CD4-positive, CD25-positive, alpha-beta regulatory T cell (primary cell): Measurements from ENCODE around the gene PPP2R3A. TPM values are rescaled to one million over a fixed set of nuclear protein-coding genes. Genes with fewer than 3 reads are reported as not detected.
A peak's percentile ranks its signal among the peaks of the same experiment; 100 is the strongest.
"Not testable (repeated sequence)": the region's sequence is repeated elsewhere in the genome, so short reads cannot be mapped to it uniquely, and the experiment has no call there.

Experiments used
- ATAC-seq, 2 donors: fragments of 150-1000 bp; cut with Tn5 transposase; one replicate each; pipeline ENCODE4 v1.10.0; 2021; ENCODE audit warnings: low read depth in 2 of 2, moderate number of reproducible peaks in 2 of 2, moderate library complexity in 1 of 2
- DNase-seq, 3 donors: peaks; one replicate each; pipeline versions ENCODE4 v3.0.0 to v3.0.0-alpha.2; 2012 to 2022; ENCODE audit warnings: mixed read lengths in 1 of 3
- H3K27ac ChIP-seq: one replicate; pipeline ENCODE4 v1.7.0; 2013; ENCODE audit warnings: mild to moderate bottlenecking, low read length; ENCODE audit not compliant: insufficient read depth, poor library complexity, severe bottlenecking
- H3K27me3 ChIP-seq: one replicate; pipeline ENCODE4 v1.7.0; 2013; ENCODE audit warnings: low read length; ENCODE audit not compliant: control insufficient read depth, insufficient read depth
- H3K36me3 ChIP-seq: one replicate; pipeline ENCODE4 v1.7.0; 2013; ENCODE audit warnings: mild to moderate bottlenecking, low read length, moderate library complexity; ENCODE audit not compliant: control insufficient read depth, insufficient read depth
- H3K4me1 ChIP-seq: 2 replicates; pipeline ENCODE4 v1.7.0; 2013; ENCODE audit warnings: mild to moderate bottlenecking, low read length; ENCODE audit not compliant: insufficient read depth, control insufficient read depth, poor library complexity, severe bottlenecking
- H3K4me3 ChIP-seq: one replicate; pipeline ENCODE4 v1.7.0; 2013; ENCODE audit warnings: low read depth, mild to moderate bottlenecking, low read length, moderate library complexity
- H3K9me3 ChIP-seq, 2 experiments: 1 replicate in 1 of 2; 2 replicates in 1 of 2; pipeline ENCODE4 v1.7.0; 2013; ENCODE audit warnings: low read length in 2 of 2, mild to moderate bottlenecking in 1 of 2, moderate library complexity in 1 of 2; ENCODE audit not compliant: control insufficient read depth in 2 of 2
- H3K27ac Mint-ChIP-seq, 3 donors: one replicate each; pipeline ENCODE4 v1.8.0; 2020 to 2022; ENCODE audit warnings: mild to moderate bottlenecking in 3 of 3, mixed read lengths in 3 of 3, moderate library complexity in 2 of 3
- H3K27me3 Mint-ChIP-seq: one replicate; pipeline ENCODE4 v1.8.0; 2022; ENCODE audit warnings: mild to moderate bottlenecking, mixed read lengths
- H3K36me3 Mint-ChIP-seq: one replicate; pipeline ENCODE4 v1.8.0; 2020; ENCODE audit warnings: mixed read lengths
- H3K4me1 Mint-ChIP-seq, 4 donors: one replicate each; pipeline ENCODE4 v1.8.0; 2020 to 2022; ENCODE audit warnings: mixed read lengths in 4 of 4, mild to moderate bottlenecking in 1 of 4
- H3K4me3 Mint-ChIP-seq, 4 donors: one replicate each; pipeline ENCODE4 v1.8.0; 2020 to 2022; ENCODE audit warnings: mild to moderate bottlenecking in 4 of 4, mixed read lengths in 4 of 4, moderate library complexity in 3 of 4
- H3K9me3 Mint-ChIP-seq, 7 donors: one replicate each; pipeline ENCODE4 v1.8.0; 2020 to 2022; ENCODE audit warnings: mixed read lengths in 7 of 7, mild to moderate bottlenecking in 3 of 7, moderate library complexity in 2 of 7
- polyA plus RNA-seq, 4 donors: library from polyadenylated mRNA; unstranded; fragments of 300-500 nt; fragmentation: Illumina TruSeq; gene quantifications; one replicate each; pipeline ENCODE4 v1.2.3, GENCODE V29; 2021
- total RNA-seq: library from RNA; stranded (reverse); gene quantifications from one replicate; pipeline ENCODE4 v1.2.3, GENCODE V29; 2022

PPP2R3A gene
- total and polyA plus RNA-seq, 5 donors from 2014 or later: 0.03 to 0.27 (median 0.14) TPM

DNA sequence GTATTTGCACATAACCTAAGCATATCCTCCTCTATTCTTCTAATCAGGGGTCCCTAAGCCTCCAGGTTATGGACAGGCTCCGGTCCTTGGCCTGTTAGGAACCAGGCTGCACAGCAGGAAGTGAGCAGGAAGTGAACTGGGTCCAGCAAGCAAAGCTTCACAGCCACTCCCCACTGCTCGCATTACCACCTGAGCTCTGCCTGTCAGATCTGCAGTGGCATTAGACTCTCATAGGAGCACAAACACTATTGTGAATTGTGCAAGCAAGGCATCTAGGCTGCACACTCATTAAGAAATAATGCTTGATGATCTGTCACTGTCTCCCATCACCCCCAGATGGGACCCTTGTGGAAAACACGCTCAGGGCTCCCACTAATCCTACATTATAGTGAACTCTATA, 220.8 kb downstream of the PPP2R3A start:
- Mint-ChIP-seq H3K9me3 (peaks cover 0 to 1% (median 0%) of the 10 kb centered on the region in 7 donors), H3K27ac (peak overlapping the region in 2 of 3 donors; percentile 31 to 79), H3K4me1 (peaks cover 37 to 96% (median 70%) of the 10 kb centered on the region in 4 donors), H3K27me3 (no peaks in the 10 kb centered on the region), H3K4me3 (peak overlapping the region; percentile 74 to 100 (median 84)), H3K36me3 (peaks cover 12% of the 10 kb centered on the region)
- H3K4me1 ChIP-seq: peaks cover 92% of the 10 kb centered on the region
- peak overlapping the region; percentile 55 for H3K27ac ChIP-seq
- H3K9me3 ChIP-seq: no peaks in the 10 kb centered on the region
- H3K27me3 ChIP-seq: no peaks in the 10 kb centered on the region
- peak overlapping the region; percentile 67 for H3K4me3 ChIP-seq
- ATAC-seq: peak; percentile 70
- no peaks in the 10 kb centered on the region for H3K36me3 ChIP-seq
- peak in 1 of 3 donors; percentile 67 for DNase-seq

DNA sequence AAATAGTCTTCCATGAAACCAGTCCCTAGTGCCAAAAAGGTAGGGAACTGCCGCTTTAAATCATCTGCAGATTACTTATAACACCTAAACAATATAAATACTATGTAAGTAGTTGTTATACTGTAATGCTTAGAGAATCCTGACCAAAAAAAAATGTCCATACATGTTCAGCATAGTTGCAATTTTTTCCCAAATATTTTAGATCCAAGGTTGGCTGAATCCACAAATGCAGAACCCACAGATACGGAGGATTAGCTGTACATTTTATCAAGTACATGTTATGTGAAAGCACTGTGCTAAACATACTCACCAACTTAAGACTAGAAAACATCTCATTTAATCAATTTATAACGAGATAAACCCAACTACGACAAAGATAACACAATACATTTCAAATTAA, 221.3 kb downstream of the PPP2R3A start:
- peak overlapping the region; percentile 55 for H3K27ac ChIP-seq
- H3K27ac Mint-ChIP-seq: no peak overlapping the region
- peaks cover 0 to 1% (median 0%) of the 10 kb centered on the region in 7 donors for H3K9me3 Mint-ChIP-seq
- H3K36me3 Mint-ChIP-seq: peaks cover 16% of the 10 kb centered on the region
- no peaks in the 10 kb centered on the region for H3K27me3 ChIP-seq
- no peak for ATAC-seq
- H3K9me3 ChIP-seq: no peaks in the 10 kb centered on the region
- peaks cover 36 to 98% (median 73%) of the 10 kb centered on the region in 4 donors for H3K4me1 Mint-ChIP-seq
- H3K36me3 ChIP-seq: no peaks in the 10 kb centered on the region
- H3K27me3 Mint-ChIP-seq: no peaks in the 10 kb centered on the region
- peaks cover 93% of the 10 kb centered on the region for H3K4me1 ChIP-seq
- peak overlapping the region; percentile 67 for H3K4me3 ChIP-seq
- peak overlapping the region; percentile 23 to 100 (median 60) for H3K4me3 Mint-ChIP-seq
- no peak for DNase-seq

DNA sequence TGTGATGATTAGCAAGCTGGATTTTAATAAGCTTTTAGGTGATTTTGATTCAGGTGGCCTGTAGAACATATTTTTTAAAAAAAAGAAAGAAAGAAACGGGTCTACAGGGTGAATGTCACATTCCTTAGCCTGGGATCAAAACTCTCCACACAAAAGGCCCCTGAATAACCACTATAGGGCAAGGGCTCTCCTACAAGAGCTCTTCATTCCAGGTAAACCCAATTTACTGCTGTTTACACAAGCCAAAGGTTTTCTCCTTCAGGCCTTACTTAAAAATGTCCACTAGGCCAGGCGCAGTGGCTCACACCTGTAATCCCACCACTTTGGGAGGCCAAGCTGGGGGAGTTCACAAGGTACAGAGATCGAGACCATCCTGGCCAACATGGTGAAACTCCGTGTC, 222.3 kb downstream of the PPP2R3A start:
- no peak overlapping the region for H3K27ac ChIP-seq
- Mint-ChIP-seq H3K4me1 (peaks cover 26 to 97% (median 70%) of the 10 kb centered on the region in 4 donors), H3K27ac (peak overlapping the region in 2 of 3 donors; percentile 31 to 83), H3K36me3 (peaks cover 20% of the 10 kb centered on the region), H3K9me3 (peaks cover 0 to 1% (median 0%) of the 10 kb centered on the region in 7 donors), H3K27me3 (no peaks in the 10 kb centered on the region), H3K4me3 (peak overlapping the region; percentile 82 to 100 (median 90))
- H3K4me1 ChIP-seq: peaks cover 91% of the 10 kb centered on the region
- no peaks in the 10 kb centered on the region for H3K36me3 ChIP-seq
- H3K27me3 ChIP-seq: no peaks in the 10 kb centered on the region
- ATAC-seq (no peak), DNase-seq (no peak)
- H3K9me3 ChIP-seq: no peaks in the 10 kb centered on the region
- peak overlapping the region; percentile 67 for H3K4me3 ChIP-seq

DNA sequence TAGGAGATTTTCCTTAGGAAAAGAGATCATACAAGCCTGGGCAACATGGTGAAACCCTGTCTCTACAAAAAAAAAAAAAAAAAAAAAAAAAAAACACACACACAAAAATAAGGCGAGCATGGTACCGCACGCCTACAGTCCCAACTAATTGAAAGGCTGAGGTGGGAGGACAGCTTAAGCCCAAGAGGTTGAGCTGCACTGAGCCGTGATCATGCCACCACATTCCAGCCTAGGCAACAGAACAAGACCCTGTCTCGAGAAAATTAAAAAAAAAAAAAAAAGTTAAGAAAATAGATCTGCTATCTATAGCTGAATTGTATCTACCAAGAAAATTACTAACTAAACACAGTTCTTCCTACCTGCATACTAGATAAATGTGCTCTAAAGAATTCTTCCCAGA, 223.5 kb downstream of the PPP2R3A start:
- Mint-ChIP-seq H3K36me3 (peaks cover 19% of the 10 kb centered on the region), H3K4me3 (peak overlapping the region; percentile 82 to 100 (median 90)), H3K9me3 (peaks cover 0 to 1% (median 0%) of the 10 kb centered on the region in 7 donors), H3K27me3 (peaks cover 5% of the 10 kb centered on the region), H3K4me1 (peaks cover 21 to 92% (median 67%) of the 10 kb centered on the region in 4 donors), H3K27ac (peak overlapping the region; percentile 49 to 84 (median 83))
- H3K4me1 ChIP-seq: peaks cover 84% of the 10 kb centered on the region
- ATAC-seq (no peak), DNase-seq (no peak)
- no peak overlapping the region for H3K27ac ChIP-seq
- H3K4me3 ChIP-seq: peak overlapping the region; percentile 67
- H3K36me3 ChIP-seq: no peaks in the 10 kb centered on the region
- no peaks in the 10 kb centered on the region for H3K9me3 ChIP-seq
- H3K27me3 ChIP-seq: no peaks in the 10 kb centered on the region

DNA sequence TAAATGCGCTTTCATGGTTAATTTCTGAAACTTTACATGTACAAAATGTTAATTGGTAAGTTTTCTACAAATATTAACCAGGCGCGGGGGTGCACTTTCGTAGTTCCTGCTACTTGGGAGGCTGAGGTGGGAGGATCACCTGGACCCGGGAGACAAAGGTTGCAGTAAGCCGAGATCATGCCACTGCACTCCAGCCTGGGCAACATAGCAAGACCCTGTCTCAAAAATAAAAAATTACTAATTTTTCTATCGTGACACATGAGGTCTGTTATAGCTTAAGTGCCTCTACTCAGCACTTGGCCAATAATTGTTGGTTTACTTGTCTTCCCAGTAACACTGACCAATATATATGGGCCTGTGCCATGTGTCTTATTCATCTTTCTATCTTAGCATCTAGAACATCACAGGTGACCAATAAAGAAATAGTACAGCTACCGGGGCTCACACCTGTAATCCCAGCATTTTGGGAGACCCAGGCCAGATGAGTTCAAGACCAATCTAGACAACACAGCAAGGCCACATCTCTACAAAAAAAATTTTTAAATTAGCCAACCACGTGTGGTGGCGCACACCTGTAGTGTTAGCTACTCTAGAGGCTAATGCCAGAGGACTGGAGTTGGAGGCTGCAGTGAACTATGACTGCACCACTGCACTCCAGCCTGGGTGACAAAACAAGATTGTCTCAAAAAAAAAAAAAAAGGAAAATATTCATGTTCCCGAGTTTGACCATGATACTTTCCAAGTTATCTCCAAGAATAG, 224.5 kb downstream of the PPP2R3A start:
- H3K9me3 ChIP-seq: no peaks in the 10 kb centered on the region
- no peak for DNase-seq
- peaks cover 19% of the 10 kb centered on the region for H3K36me3 Mint-ChIP-seq
- no peak for ATAC-seq
- H3K27ac ChIP-seq: no peak overlapping the region
- H3K27me3 Mint-ChIP-seq: peaks cover 14% of the 10 kb centered on the region
- peaks cover 26 to 88% (median 63%) of the 10 kb centered on the region in 4 donors for H3K4me1 Mint-ChIP-seq
- peak overlapping the region; percentile 95 to 100 (median 98) for H3K4me3 Mint-ChIP-seq
- H3K9me3 Mint-ChIP-seq: peaks cover 0 to 4% (median 0%) of the 10 kb centered on the region in 7 donors
- H3K36me3 ChIP-seq: no peaks in the 10 kb centered on the region
- peaks cover 75% of the 10 kb centered on the region for H3K4me1 ChIP-seq
- H3K4me3 ChIP-seq: peak overlapping the region; percentile 99
- H3K27ac Mint-ChIP-seq: peak overlapping the region in 2 of 3 donors; percentile 63 to 68
- H3K27me3 ChIP-seq: no peaks in the 10 kb centered on the region

DNA sequence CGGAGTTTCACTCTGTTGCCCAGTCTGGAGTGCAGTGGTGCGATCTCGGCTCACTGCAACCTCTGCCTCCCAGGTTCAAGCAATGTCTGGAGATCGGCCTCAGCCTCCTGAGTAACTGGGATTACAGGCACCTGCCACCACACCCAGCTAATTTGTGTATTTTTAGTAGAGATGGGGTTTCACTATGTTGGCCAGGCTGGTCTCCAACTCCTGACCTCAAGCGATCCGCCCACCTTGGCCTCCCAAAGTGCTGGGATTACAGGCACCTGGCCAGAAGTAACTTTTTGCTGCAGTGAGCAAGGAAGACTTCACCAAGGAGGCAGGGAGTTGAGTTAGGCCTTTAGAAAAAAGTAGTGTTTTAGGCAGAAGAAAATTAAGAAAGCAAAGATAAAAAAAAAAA, 226.7 kb downstream of the PPP2R3A start:
- Mint-ChIP-seq H3K36me3 (peaks cover 19% of the 10 kb centered on the region), H3K4me3 (peak overlapping the region; percentile 95 to 100 (median 98)), H3K4me1 (peaks cover 16 to 80% (median 49%) of the 10 kb centered on the region in 4 donors), H3K27me3 (peaks cover 27% of the 10 kb centered on the region), H3K27ac (peak overlapping the region in 2 of 3 donors; percentile 89 to 95)
- not testable (repeated sequence) for H3K9me3 ChIP-seq, H3K9me3 Mint-ChIP-seq, DNase-seq, H3K36me3 ChIP-seq, H3K27me3 ChIP-seq, ATAC-seq
- Histone ChIP-seq H3K27ac (peak overlapping the region; percentile 99), H3K4me1 (peaks cover 57% of the 10 kb centered on the region), H3K4me3 (peak overlapping the region; percentile 99)

DNA sequence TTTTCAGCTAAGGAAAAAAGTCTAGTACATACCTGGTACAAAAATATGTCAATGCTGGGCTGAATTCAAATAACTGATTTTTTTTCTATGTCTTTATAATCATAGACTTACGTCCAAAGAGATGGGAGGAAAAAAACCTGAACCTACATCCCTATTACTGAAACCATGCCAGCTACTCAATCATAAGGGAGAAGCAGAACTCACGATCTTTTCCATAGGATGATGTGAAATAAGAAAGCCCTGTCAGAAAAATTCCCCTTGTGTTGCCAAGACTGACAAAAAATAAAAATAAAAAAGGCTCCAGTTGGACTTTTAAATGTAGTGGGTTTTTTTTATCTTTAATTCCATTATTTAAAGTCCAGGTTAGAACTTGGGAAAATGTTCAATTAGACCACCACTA, 227.3 kb downstream of the PPP2R3A start:
- Mint-ChIP-seq H3K27me3 (peaks cover 31% of the 10 kb centered on the region), H3K27ac (peak overlapping the region; percentile 95 to 97 (median 97)), H3K4me3 (peak overlapping the region; percentile 95 to 100 (median 98)), H3K36me3 (peaks cover 19% of the 10 kb centered on the region), H3K9me3 (peaks cover 0 to 5% (median 1%) of the 10 kb centered on the region in 7 donors), H3K4me1 (peaks cover 21 to 80% (median 52%) of the 10 kb centered on the region in 4 donors)
- DNase-seq: no peak
- no peak for ATAC-seq
- H3K4me1 ChIP-seq: peaks cover 53% of the 10 kb centered on the region
- H3K9me3 ChIP-seq: no peaks in the 10 kb centered on the region
- peak overlapping the region; percentile 99 for H3K4me3 ChIP-seq
- no peaks in the 10 kb centered on the region for H3K27me3 ChIP-seq
- H3K36me3 ChIP-seq: no peaks in the 10 kb centered on the region
- peak overlapping the region; percentile 99 for H3K27ac ChIP-seq
